Thyroid gland (tissue), 4 donors: ENCODE results near the gene RBM23.

Experiments
- POLR2A ChIP-seq, 2 donors: fragments of 450-650 bp; IDR thresholded peaks; one replicate each; pipeline ENCODE4 v1.6.1; 2017; ENCODE audit warnings: antibody characterized with exemption in 2 of 2, mild to moderate bottlenecking in 2 of 2, moderate library complexity in 1 of 2
- TF ChIP-seq, protein P1 (sequence below), 6 experiments: fragments of 200-600 bp in 3 of 6; fragments of 450-650 bp in 3 of 6; sonication (generic) in 3 of 6; IDR thresholded peaks; one replicate each; pipeline ENCODE4 v1.5.1; 2016 to 2019; ENCODE audit warnings: antibody characterized with exemption in 6 of 6, mild to moderate bottlenecking in 2 of 6, inconsistent platforms in 1 of 6, moderate library complexity in 1 of 6

DNA sequence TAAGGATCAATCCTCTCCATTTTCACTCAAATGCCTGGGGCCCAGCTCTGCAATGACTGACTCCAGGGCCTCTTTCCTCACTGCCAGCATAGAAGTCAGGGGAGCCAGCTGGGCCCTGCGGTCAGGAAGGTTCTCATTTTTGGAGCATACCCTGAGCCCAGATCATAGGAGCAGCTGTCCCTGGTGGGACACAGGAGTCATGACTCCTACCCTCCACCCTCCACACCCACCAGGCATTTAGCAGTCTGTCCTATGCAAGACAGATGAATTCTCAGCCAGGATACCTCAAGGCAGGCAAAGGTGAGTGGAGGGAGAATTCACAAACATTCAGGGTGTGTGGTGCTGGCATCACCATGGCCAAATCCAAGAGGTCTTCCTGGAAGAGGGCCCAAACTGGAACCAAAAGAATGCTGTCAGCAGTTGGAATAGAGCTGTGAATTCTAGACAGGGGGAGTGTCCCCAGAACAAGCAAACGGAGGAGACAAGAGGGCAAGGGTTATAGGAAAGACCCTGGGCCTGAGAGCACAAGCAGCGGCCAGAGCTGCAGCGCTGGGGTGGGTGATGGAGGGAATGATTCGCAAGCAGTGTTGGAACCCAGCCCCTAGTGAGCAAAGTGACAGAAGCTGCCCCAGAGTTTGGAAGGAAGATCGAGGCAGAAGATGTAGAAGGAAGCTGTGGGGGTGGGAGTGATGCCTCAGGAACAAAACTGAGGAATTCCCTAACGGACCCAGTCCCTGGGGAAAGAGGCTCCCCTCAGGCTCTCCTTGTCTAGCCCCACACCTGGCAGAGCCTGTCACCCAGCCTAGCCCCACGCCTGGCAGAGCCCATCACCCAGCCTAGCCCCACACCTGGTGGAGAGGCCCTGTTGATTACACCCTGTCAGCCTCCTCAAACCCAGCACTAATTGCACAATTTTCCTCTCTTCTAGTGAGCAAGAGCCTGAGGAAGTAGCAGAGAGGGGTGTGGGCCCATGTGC, 40.4 kb downstream of the RBM23 start:
- TF ChIP-seq, protein P1, sequence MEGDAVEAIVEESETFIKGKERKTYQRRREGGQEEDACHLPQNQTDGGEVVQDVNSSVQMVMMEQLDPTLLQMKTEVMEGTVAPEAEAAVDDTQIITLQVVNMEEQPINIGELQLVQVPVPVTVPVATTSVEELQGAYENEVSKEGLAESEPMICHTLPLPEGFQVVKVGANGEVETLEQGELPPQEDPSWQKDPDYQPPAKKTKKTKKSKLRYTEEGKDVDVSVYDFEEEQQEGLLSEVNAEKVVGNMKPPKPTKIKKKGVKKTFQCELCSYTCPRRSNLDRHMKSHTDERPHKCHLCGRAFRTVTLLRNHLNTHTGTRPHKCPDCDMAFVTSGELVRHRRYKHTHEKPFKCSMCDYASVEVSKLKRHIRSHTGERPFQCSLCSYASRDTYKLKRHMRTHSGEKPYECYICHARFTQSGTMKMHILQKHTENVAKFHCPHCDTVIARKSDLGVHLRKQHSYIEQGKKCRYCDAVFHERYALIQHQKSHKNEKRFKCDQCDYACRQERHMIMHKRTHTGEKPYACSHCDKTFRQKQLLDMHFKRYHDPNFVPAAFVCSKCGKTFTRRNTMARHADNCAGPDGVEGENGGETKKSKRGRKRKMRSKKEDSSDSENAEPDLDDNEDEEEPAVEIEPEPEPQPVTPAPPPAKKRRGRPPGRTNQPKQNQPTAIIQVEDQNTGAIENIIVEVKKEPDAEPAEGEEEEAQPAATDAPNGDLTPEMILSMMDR (IDR thresholded peaks at IDR 0.05) = no peak
- TF ChIP-seq POLR2A (IDR thresholded peaks at IDR 0.05) = no peak
